NCI-H2227 (cell line): Measurements from ENCODE around the gene SGCD.
A peak's percentile ranks its signal among the peaks of the same experiment; 100 is the strongest.

Source experiments
- DNase-seq: peaks from one replicate; lab custom pipeline; 2025; ENCODE audit not compliant: unreplicated experiment; lab: John Stamatoyannopoulos, UW

SGCD gene

DNA sequence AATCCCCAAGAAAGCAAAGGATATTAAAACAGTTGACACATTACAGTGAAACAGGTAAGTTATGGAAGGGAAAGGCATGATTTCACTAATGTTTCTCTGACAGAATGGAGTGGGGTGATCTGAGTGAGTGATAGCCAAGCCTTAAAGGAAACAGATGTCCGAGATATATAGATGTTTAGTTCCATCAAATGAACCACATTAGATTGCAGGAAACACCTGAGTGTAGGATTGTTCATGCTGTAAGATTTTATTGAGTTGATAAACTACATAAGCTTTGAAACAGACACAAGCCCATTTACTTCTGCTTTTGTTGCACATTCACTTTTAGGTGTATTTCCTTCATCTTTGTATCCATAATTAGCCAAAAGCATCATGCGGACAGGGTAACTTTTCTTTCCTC is 356.0 kb downstream of the SGCD start:
- no peak for DNase-seq

DNA sequence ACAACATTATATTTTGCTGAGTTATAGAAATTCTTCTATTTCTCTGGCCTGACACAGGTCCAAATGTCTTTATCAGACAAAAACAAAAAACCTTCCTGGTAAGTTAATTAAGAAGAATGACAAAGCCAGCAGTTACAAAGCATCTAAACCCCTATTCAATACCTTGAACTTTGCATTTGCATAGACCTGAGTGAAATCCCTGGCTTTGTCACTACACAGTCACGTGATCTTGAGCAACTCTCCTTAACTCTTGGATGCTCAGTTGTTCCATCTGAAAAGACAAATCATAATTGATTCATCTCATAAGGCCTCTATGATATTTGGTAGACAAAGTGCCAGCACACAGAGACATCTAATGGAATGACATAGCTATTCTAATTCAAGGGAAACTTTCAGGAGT is 356.5 kb downstream of the SGCD start:
- DNase-seq = no peak

DNA sequence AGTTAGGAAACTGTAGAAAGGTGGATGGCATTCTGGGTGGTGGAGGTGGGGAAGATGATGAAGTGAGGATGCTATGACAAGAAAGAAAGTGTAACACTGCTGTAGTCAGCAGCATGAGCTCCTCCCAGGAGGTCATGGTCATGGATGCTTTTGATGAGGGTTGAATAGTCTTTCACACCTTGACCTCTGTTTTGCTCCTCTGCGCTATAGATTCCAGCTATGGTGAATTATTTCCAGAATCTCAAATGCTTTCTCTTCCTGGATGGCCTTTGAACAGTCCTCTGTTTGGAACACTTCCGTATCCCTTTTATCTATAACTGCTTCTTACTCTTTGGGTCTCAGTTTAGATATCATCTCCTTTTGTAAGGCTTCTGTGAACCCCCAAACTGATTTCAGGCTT is 357.3 kb downstream of the SGCD start:
- DNase-seq = no peak

DNA sequence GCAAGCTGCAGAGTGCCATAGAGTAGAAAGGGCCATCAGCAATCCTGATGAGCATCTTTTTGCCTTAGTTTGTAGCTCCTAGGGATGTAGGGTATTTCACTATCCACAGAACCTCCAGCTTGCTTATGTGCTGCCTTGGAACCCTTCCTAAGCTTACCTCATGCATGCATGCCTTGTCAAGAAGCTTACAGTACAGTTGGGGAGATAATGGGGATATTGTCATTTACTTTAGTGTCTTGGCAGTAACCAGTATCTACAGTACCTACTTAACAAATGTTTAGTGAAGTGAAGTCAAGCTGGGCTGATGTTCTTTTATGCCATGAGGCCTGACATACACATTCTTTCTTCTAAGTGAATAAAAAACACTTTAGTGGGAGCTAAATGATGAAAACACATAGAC is 358.5 kb downstream of the SGCD start:
- DNase-seq = no peak

DNA sequence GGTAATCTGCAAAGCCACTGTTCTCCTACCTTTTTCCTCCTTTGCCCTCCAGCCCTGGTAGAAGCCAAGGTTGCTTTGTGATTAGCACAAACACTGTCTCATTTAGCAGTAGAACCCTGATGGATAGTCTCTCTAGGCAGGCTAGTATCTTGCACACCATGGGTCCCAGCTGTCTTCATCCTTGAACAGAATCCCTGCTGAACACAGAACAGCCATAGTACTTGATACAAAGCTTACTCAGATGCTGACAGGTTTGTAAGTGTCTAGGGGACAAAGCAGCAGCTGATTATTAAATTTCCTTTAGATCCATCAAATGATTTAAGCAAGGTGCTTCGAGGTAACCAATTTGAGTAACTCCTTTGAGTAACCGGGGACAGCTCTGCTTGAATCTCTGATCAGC is 359.4 kb downstream of the SGCD start:
- peak; percentile 24 for DNase-seq

DNA sequence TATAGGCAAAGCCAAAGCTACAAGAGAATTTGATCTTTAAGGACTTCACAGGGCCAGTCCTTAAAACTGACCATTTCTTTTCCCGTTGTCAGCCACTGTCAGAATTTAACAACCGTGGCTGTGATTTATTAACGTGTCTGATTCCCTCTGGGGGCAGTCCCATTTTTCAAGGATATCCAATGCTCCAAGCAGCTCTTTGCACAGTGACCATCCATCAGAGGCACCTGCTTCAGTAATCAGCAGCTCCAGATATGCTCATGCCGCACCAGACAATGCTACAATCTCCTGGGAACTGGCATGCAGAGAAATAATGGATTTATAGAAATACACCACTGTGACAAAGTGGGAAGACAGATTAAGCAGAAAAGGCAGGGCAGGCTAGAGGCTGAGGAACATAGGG is 359.8 kb downstream of the SGCD start:
- DNase-seq = peak; percentile 35

DNA sequence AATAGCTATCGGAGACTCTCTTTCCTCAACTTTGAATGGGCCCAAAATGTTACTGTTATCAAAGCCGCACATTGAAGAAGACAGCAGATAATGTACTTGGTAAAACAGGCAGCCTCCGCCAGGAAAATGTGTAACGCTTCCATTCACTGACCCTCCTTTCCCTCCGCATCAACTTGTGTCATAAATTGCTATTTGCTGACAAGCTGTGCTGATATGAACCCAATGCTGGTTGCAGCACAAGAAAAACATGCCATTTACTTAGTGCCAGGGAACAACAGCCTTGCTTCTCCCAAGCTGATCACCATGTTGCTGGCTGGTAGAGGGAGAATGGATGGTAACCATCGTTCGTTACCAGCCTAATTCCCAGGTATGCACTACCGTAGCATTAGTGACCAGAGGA is 360.6 kb downstream of the SGCD start:
- no peak for DNase-seq

DNA sequence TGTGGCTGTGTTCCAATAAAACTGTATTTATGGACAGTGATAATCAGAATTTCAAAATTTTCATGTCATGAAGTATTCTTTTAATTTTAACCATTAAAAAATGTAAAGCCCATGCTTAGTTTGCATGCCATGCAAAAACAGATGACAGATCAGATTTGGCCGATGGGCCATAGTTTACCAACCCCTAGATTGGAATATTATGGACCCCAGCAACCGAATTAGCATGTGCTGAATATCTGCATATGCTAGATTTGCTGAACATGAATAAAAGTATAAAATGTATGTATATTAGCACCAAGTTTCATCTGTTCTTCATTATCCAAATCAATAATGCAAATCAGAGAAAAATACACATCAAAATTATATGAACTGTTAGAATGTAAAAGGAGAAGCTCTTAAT is 364.6 kb downstream of the SGCD start:
- DNase-seq = no peak

DNA sequence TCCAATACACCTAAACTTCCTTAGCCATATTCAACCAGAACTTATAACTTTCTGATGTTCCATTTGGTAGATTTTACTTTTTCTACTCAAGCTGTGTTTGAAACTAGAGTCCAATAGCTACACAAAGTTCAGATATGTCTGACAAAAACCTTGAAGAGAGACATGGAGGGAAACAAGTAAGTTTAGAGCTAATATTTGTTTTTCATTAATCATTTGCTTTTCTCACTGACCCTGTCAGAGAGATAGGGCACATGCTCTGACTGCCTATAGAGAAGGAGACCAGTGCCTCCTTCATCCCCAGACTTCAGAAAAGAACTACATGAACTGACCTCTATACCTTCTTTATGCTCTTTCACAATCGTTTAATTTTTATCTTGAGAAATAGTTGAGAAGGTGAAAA is 366.1 kb downstream of the SGCD start:
- no peak for DNase-seq

DNA sequence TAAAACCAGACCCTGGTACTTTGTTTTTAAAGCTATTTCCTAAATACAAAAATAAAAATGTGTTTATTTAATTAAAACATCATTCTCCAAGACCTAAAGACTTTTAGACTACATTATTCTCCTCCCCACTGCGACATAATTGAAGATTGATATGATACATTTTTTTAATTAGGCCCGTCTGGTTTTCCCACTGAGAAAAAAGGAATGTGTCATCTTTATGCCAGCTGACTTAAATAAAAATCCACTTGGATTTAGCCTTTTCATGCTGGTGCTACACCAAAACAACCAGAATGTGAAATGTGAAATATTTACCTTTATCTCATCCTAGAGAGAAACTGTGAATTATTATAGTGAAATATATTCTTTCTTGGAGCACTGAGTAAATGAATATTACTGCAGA is 367.6 kb downstream of the SGCD start:
- no peak for DNase-seq

DNA sequence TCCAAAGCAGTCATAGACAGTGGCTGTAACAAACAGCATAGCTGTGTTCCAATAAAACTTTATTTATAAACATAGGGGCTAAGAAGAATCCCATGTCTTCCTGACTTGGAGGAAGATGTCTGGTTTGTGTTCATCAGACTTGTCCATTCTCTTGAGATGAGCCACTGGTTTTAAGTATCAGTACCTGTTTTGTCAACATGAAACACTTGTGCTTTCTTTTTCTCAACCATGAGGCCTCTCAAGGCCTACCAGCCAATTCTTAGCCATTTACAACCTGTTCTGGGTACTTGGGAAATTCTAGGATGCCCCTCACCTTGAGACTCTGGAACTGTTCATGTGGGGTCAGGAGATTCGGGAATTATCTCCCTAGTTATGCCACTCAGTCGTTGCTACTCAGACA is 368.8 kb downstream of the SGCD start:
- no peak for DNase-seq

DNA sequence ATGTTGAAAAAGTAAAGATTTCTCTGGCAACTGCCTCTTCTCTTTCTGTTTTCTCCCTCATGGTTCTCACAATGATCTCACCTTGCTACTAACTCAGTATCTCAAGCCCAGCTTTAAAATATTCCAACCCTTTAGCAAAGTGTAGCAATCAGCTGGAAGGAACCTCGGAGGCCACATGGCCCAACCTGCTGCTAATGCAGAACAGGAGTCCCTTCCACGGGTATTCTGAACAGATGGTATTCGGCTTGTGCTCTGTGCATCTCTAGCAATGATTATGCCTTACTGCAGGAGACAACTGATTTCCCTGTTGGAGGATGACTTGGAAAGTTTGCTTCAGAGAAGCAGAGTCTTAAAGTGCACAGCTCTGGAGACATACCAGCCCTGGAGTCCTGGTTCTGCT is 371.4 kb downstream of the SGCD start:
- DNase-seq = no peak

DNA sequence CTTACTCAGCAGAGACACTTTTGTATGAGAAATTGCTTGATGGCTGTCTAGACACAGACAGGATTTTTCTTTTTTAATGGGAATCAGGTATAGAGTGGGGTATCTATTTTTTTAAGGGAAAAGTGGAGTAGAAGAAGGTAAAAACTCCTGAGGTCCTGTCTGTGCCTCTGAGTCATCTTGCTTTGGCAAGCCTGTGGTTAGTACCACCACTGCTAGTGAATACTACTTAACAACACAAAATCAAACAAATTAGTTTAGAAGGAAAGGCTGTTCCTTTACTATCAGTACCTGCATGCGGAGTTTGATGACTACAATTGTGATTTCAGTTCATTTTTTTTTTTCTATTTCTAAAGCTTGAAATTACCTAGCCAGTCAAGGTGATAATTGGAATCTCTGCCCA is 372.2 kb downstream of the SGCD start:
- DNase-seq = no peak

DNA sequence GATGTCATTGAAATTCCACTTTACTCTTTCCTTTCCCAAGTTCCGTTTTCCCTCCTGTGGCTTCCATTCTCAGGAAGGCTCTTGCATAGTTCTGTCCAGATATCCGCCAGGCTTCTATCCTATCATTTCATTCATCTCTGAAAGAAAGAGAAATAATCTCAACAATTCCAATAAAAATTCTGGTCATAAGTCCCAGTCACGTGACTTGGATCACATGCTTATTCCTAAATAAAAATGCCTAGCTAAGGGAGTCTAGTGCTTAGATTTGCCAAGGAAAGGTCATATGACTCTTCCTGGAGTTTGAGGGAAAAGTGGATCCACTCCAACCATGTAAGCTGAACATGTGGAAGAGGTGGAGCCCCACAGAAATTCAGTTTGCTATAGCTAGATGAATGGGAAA is 377.2 kb downstream of the SGCD start:
- DNase-seq = no peak

DNA sequence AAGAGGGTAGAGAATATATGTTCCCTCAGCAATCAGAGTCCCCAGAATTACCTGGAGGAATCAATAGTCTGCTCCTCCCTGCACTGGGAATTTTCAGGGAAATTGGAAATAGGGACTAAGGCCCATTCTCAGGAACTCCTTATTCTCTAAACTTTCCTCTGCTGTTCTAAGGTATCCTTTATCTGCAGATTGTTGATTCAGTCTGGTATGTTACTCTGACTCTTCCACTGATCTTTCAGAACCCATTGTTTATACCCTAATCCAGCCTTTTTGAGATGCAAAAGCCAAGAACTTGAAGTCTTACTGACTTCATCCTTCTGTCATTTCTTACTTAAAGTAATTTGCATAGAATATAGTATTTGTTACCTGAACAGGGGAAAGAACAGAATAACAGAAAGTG is 379.7 kb downstream of the SGCD start:
- no peak for DNase-seq

DNA sequence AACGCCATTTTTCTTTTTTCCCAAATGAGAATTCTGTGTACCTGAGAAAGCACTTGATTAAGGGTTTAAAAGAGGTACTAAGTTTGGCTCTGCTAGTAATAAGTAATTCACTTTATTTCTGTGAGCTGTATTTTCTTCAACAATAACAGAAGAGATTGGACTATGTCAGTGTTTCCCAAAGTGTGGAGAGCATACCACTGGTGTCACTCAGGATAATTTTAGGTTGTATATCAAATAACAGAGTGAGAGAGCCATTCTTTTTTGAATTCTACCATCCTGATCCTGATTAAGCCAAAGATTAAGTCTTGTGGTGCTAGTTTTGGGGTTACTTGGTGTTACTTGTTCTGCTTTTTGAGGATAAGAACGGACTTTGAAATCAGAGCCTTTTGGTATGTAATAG is 380.8 kb downstream of the SGCD start:
- no peak for DNase-seq

DNA sequence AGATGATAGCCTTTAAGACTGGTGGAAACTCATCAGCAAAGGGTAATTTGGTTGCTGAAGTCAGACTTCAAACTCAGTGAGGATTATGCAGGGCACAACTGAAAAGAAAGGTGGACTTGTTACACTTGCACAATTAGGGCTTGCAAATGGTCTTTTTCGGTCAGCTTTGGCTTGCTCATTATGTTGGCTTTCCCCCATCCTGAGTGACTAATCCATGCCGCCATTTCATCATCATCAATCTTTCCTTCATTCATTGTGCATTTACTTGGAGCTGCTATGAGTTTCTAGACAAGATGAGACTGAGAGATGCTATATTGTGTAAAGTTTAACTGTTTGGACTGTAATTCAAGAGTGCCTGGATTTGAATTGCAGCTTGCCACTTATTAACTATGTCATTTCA is 388.3 kb downstream of the SGCD start:
- DNase-seq = no peak

DNA sequence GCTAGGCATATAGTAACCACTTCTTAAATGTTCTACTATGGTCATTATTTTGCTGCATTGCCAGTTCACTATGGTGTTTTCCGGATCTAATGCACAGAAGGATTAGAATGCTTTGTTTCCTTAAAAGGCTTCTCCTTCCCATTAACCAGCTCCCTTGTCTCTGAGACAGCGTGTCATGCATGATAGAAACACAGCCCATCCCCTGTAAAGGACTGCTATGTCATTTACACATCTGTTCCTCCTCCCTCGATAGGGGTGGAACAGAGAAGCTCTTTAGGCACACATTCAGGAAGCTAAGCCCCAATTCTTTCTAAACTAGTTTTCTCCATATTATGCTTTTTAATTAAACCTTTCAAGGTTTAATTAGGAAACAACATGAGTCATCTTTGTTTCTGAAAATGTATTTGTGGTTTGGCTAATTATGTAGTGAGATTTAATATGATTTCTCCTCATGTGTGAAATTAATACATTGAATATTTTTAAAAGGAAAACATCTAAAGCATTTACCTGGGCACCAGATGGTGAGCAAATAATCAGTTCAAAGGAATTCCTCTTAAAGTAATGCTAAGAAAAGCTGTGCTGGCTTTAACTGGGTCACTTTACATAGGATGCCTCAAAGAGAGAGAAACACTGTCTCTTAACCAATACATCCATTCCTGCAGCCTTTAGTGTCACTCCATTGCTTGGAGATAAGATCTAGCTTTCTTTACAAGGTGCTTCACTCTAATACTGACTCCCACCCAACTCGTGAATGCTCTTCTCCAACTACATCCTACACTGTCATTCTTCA is 389.8 kb downstream of the SGCD start:
- no peak for DNase-seq

DNA sequence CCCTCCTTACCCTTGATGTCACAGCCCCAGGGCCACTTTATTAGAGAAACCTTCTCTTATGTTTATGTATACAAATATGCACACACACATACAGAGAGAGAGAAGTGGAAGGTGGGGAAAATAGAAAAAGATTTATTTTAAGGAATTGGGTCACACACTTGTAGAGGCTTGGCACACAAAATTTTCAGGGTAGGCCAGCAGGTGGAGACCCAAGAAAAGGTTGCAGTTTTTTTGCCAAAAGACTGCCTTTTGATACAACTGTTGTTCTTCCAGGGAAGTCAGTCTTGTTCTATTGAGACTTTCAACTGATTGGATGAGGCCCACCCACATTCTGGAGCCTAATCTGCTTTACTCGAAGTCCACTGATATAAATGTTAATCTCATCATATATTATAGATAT is 392.0 kb downstream of the SGCD start:
- DNase-seq = no peak

DNA sequence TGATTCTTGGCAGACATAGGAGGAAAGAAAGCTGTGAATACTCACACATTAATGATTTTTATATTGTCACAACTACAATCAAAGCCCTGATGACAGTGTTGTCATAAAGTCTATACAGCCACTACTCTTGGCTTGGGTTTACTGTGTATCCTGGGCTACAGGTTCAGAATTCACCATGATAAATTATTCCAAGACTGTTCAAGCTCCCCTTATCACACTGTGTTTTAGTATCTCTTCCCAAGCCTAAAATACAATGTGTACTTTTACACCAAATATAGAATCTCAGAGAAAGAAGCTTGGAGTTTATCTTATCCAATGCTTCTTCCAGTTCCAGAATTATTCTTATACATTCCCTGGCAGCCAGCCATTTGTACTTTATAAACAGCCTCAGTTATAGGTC is 395.4 kb downstream of the SGCD start:
- no peak for DNase-seq

DNA sequence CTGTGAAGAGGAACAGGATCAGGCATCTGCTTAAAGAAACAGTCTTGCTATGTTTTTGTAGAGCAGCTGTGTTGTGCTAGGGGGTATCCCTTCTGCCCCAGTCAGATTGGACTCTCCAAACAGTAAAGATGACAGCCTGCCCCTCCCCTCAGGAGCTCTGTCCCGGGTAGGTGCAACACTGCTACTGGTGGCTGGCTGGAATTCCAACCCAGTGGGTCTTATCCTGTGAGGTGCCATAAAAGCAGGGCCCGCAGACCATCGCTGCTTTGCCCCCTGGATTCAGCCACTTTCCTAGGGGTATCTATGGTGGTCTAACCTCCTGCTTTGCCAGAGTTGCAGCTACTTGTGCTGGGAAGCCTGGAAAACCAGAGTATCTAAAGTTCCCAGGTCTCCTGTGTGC is 408.5 kb downstream of the SGCD start:
- no peak for DNase-seq

DNA sequence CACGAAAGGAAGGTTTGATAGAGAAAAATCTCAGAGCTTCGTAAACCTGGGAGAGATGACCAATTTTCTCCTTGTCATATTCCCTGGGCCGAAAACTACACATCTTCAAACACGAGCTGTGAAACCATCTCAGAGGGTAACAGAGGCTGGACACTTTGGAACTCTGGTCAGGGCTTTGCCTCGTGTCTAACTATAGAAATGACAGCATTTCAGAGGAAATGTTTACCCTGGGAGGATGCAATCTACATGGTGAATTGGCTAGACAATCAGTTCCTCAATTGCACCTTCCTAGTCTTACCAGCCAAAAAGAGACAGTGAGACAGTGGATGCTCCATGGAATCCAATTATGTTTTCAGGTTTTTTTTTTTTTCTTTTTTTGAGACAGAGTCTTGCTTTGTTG is 414.6 kb downstream of the SGCD start:
- no peak for DNase-seq

DNA sequence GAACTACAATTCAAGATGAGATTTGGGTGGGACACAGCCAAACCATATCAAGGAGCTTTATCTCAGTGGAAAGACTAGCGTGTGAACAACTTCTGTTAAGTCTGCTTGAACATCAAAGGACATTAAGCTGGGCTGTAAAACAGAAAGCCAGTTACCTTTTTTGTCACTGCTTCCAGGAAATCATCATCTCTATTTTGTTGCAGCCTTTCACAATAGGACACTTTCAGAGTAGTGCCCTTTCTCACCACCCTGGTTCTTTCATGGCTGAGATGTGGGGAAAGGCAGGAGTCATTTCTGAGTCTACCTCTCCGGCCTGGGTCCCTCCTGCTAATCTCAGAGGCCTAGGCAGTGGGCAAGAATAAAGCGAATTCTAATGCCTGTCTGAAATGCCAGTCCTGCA is 426.9 kb downstream of the SGCD start:
- DNase-seq = no peak
